DND-41 (cell line): ENCODE data around the gene UBE2Q2.

Source experiments
- EZH2 ChIP-seq: IDR thresholded peaks from 3 replicates; pipeline ENCODE4 v1.6.1; 2012; ENCODE audit warnings: borderline replicate concordance, low read depth, mild to moderate bottlenecking, moderate library complexity, low read length, inconsistent platforms; ENCODE audit not compliant: severe bottlenecking
- TF ChIP-seq, protein P1 (sequence below): IDR thresholded peaks from 2 replicates; pipeline ENCODE4 v1.5.1; 2012; ENCODE audit warnings: borderline replicate concordance, low read length, moderate library complexity, mild to moderate bottlenecking; ENCODE audit not compliant: poor library complexity, severe bottlenecking; ENCODE audit errors: extremely low read depth

DNA sequence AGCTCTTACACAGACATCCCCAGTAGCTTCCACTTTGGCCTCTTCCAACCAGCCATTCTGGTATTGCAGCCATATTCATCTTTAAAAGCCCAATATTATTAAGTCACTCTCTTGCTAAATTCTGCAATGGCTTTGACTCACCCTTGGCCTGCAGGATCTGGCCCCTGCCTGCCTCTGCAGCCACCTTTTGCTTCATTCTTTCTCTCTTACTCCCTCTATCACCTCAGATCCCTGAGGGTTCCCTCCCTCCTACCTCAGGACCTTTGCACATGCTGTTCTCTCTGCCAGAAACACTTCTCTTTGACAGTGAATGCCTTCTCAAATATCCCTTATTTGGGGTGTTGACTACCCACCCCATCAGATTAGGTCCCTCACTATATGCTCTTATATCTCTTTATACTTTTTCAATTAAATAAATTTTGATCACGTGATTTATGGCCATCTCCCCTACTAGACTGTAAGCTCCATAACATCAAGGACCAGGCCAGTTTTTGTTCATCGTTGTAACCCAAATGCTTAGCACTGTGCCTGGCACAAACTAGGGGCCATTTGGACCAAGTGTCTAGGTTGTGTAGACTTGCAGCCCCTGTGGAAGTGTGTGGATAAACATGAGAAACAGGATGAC is 32.3 kb upstream of the UBE2Q2 start:
- TF ChIP-seq, protein P1, sequence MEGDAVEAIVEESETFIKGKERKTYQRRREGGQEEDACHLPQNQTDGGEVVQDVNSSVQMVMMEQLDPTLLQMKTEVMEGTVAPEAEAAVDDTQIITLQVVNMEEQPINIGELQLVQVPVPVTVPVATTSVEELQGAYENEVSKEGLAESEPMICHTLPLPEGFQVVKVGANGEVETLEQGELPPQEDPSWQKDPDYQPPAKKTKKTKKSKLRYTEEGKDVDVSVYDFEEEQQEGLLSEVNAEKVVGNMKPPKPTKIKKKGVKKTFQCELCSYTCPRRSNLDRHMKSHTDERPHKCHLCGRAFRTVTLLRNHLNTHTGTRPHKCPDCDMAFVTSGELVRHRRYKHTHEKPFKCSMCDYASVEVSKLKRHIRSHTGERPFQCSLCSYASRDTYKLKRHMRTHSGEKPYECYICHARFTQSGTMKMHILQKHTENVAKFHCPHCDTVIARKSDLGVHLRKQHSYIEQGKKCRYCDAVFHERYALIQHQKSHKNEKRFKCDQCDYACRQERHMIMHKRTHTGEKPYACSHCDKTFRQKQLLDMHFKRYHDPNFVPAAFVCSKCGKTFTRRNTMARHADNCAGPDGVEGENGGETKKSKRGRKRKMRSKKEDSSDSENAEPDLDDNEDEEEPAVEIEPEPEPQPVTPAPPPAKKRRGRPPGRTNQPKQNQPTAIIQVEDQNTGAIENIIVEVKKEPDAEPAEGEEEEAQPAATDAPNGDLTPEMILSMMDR, result no peak
- no peak for TF ChIP-seq EZH2
